Esophagus muscularis mucosa (tissue), 4 donors: Measurements from ENCODE around the gene GPC6.

Experiments
- CTCF ChIP-seq, 3 experiments: fragments of 200-600 bp in 2 of 3; fragments of 450-650 bp in 1 of 3; sonication (generic) in 2 of 3; IDR thresholded peaks; one replicate each; pipeline ENCODE4 v1.5.1; 2017 to 2019; ENCODE audit warnings: antibody characterized with exemption in 3 of 3, mild to moderate bottlenecking in 2 of 3, moderate library complexity in 1 of 3
- EP300 ChIP-seq: sonication (generic); formaldehyde crosslinking; IDR thresholded peaks from one replicate; pipeline ENCODE4 v1.6.1; 2017; ENCODE audit warnings: antibody characterized with exemption
- POLR2A ChIP-seq: fragments of 450-650 bp; IDR thresholded peaks from one replicate; pipeline ENCODE4 v1.6.1; 2017; ENCODE audit warnings: antibody characterized with exemption, moderate library complexity, mild to moderate bottlenecking, low read depth
- POLR2AphosphoS5 ChIP-seq, 2 donors: sonication (generic); formaldehyde crosslinking; IDR thresholded peaks; one replicate each; pipeline ENCODE4 v1.6.1; 2017; ENCODE audit warnings: antibody characterized with exemption in 2 of 2

DNA sequence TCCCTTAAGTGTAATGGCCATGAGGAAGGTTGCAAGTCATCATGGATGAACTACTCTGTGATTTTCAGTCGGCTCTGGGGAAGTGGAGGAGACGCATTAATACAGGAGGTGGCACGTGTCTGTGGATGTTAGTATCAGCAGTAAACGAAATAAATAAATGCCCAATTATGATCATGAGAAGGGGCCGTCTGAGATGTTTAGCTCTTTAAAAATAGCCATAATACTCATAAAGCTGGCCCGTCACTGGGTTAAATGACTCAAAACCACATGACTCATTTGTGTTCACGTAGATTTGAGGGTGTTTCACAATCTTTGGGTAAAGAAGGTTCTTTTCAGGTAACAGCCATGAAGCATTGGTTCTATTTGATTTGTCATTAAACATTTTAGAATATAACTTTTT, 620.6 kb downstream of the GPC6 start:
- TF ChIP-seq CTCF (IDR thresholded peaks at IDR 0.05) (no peak), POLR2A (no peak), POLR2AphosphoS5 (IDR thresholded peaks at IDR 0.05) (no peak), EP300 (no peak)
